DMS 273 treated with DMSO at 0.1 percent for 48 hours (cell line): Measurements from ENCODE around the gene SLC39A9.
A peak's percentile ranks its signal among the peaks of the same experiment; 100 is the strongest.

Experiments used
- DNase-seq: peaks from one replicate; lab custom pipeline; 2025; lab: John Stamatoyannopoulos, UW

Gene SLC39A9, protein sequence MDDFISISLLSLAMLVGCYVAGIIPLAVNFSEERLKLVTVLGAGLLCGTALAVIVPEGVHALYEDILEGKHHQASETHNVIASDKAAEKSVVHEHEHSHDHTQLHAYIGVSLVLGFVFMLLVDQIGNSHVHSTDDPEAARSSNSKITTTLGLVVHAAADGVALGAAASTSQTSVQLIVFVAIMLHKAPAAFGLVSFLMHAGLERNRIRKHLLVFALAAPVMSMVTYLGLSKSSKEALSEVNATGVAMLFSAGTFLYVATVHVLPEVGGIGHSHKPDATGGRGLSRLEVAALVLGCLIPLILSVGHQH

DNA sequence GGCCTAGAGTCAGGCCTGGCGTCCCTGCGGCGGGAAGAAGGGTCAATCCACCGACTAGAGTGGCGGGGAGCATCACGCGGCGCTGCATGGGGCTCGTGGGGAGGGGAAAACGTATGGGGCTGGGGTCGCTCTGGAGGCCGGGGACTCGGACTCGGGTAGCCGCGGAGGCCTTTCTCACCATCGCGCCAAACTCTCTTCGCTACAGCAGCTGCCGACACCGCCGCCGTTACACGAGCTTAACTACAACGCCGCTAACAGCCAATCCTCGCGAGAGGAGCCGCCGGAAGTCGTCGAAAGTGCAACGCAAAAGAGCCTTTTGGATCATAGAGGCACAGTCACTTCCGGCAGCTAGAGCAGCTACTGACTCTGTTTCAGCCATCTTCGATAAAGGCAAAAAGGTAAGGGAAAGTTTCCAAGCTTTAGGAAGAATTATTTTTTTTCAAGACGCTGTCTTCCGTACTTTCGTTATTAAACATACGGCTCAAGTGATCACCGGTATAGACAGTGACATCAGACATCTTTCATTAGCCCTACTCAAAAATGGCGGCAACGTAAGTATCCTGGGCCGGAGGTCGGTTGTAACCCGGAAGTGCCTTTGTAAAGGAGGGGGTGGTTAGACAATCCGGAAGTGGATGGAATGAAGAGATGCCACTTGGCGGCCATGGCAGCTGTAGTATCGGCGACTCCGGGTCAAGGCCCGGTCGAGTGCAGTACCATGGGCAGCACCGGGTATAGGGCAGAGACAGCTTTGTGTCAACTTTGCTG is at the start of gene SLC39A9, which contains the start of gene ERH:
SLC39A9 (plus strand) TSS at position 640 of the 765 bp plus-strand sequence. CDS start 678 bp downstream, outside the sequence.
ERH (minus strand) TSS at position 247 of the 765 bp plus-strand sequence; CDS start at position 181, 66 bp downstream.
- DNase-seq, result peak; percentile 99

- no peak for DNase-seq
Measured at GRCh38 chr14:69349091-69349777, 49.3 kb upstream of the SLC39A9 start.

GRCh38 chr14:69350892-69351291 is 47.6 kb upstream of the SLC39A9 start:
- DNase-seq, result no peak

GRCh38 chr14:69351385-69351784 is 47.1 kb upstream of the SLC39A9 start:
- no peak for DNase-seq

DNA sequence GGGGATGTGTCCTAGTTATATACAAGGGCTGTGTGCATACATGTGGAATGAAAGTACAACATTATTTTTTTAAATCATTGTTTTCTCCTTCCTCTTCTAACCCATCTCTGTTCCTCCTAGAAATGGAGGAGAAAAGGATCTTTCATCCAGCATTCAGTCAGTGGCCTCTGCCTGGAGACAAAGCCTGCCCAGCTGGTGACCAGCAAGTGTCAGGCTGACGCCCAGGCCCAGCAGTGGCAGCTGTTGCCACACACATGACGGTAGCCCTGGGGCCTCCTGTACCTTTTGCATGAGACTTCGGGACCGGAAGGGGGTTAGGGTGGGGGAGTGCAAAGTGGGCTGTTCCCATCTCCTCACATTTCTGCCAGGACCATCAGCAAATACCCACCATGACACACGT is 46.6 kb upstream of the SLC39A9 start:
- no peak for DNase-seq

DNA sequence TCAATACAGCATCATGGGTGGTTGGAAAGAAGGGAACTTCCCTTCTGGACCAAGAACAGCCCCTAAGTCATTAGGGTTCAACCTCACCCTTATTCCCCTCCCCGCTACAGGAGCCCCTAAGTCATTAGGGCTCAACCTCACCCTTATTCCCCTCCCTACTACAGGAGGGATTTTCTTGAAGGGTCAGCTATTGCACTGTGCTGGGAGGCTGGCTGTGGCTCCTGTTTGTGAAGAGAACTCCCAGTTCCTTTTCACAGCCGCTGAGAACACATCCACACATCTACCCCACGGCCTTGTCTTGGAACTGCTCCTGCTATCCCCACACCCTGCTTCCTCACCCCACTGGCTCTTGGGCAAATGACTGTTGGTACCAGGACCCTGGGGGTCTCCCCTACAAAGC is 45.3 kb upstream of the SLC39A9 start:
- DNase-seq, result no peak

DNA sequence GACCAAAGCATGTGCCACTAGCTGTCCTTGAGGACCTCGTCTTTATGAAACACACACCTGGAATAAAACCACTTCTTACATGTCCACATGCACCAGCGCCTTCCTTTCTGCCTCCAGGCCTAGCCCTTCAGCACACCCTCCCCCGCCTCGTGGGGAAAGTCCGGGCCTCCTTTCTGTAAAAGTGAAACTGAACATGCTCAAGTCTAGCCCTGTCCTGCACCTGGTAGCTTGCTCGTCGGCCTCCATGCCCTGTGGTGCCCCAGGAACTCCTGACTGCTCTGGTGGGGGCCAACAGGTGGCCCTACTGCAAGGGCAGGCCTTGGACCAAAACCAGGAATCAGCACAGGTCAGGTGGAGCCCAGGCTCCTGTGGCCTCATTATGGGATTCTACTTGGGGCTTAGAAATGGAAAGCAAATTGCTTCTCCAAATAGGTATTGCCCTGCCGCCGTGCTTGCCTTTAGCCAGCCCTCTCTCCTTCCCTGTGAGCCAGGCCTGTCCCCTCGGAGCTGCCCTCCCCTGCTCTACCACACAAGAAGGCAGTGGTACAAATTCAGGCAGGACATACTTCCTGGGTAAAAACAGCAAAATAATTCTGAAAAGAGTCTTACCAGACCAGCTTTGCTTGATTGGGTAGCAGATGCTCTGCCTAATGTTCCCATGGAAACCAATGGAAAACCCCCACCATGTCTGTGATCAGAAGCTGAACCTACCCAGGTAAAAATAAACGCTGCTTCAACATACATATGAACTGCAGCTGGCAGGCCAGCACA is 43.9 kb upstream of the SLC39A9 start:
- DNase-seq, result no peak

DNA sequence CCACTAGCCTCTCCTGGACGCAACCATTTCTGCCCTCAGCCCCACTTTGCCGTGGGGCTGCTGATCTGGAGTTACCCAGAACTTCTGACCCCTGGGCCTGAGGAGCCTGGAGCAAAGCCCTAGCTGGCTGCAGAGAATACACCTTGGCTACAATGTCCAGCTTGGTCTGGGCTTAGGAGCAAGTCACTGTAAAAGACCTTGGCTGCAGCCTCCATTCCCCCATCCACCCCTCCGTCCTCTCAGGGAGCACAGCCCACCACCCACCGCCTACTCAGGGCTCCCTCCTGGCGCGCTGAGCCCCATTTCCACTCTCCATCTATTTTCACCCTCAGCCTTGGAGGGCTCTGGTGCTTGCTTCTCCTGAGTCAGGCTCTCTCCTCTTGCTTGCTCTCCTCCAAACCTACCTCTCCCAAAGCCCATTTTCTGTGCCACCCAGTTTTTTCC is 43.3 kb upstream of the SLC39A9 start:
- no peak for DNase-seq

DNA sequence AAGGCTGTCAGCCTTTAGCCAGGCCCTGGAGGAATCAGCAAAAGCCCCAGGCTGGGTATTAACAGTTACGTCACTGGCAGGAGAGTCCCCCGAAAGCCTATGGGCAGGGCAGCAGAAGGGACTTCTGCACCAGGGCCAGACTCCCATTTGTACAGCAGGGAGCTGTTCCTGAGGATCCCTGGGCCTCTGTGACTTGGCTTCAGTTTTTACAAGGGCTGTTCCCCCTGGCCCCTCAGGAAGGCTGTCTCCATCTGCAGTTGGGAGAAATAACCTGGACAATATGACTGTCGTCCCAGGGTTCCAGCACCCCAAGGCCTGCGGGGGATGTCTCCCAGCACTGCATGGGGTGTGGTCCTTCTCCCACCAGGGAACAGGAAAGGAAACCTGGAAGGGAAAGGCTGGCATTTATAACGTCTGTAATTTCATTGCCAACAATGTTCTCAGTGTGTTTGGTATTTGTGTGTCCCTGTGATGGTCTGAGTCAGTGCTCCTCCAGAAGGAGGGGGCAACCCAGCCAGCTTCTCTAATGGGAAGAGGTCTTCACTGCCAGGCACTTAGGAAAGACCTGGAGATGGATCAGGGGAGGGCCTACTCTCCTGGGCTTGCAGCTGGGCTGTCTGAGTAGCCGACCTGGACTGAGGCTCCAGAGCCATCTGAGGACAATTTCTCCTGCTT is 42.7 kb upstream of the SLC39A9 start:
- no peak for DNase-seq

- DNase-seq, result no peak
Measured at GRCh38 chr14:69356903-69357543, 41.5 kb upstream of the SLC39A9 start.

- DNase-seq, result no peak
Measured at GRCh38 chr14:69357544-69358200, 40.8 kb upstream of the SLC39A9 start.

DNA sequence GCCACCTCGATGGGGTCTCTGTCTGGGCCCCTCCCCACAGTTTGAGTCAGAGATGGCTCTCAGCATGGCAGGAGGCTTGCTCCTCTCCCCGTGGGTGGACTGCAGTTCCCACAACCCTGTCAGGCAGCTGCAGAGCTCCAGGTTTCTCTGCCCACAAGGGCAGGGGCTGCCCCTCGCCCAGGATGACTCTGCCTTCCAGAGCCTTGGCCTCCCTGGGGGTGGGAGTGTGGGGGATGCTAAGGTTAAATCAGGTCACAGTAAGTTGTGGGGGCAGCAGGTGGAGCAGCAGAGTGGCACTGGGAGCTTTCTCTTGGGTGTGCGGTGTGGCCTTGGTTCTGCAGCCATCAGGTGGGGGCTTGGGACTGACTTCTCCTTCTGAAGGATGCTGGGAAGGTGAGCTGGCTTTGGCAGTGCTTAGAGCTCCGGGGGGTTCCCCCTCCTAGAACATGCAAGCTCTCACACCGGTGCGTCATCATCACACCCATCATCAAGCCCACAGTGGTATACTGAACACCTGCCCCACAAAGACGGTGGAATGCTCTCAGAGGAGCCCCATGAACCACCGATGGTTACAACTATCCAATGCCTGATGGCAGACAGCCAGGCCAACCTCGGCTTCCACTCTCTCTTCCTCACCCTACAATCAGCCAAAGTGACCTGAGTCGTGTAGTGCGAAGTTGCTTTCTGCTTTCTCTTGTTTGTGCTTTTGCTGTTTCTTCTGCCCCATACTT is 40.1 kb upstream of the SLC39A9 start:
- DNase-seq, result no peak

GRCh38 chr14:69358966-69359365 is 39.5 kb upstream of the SLC39A9 start:
- DNase-seq, result no peak

DNA sequence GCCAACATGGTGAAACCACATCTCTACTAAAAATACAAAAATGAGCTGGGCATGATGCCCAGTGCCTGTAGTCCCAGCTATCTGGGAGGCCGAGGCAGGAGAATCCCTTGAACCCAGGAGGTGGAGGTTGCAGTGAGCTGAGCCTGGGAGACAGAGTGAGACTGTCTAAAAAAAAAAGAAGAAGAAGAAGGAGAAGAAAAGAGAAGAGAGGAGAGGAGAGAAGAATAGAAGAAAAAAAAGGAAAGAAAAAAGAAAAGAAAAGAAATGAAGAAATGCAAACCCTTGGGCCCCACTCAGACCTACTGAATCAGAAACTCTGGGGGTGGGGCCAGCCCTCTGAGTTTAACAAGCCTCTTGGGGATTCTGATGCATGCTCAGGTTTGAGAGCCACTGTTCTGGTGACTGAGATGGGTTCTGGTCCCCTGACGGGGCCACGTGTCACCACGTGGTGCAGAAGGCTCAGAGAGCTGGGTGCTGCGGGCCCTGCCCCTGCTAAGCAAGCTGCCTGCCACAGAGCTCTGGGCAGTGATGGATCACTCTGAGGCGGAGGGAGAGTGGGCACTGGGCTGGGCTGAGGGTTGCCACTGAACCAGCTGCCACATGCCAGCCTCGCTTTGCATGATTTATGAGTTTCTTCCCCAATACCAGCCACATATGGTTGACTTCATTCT is 37.9 kb upstream of the SLC39A9 start:
- DNase-seq, result no peak

GRCh38 chr14:69363055-69363454 is 35.4 kb upstream of the SLC39A9 start:
- DNase-seq, result no peak

GRCh38 chr14:69363964-69364363 is 34.5 kb upstream of the SLC39A9 start:
- no peak for DNase-seq

GRCh38 chr14:69364378-69364777 is 34.1 kb upstream of the SLC39A9 start:
- no peak for DNase-seq

GRCh38 chr14:69366069-69366468 is 32.4 kb upstream of the SLC39A9 start:
- no peak for DNase-seq

DNA sequence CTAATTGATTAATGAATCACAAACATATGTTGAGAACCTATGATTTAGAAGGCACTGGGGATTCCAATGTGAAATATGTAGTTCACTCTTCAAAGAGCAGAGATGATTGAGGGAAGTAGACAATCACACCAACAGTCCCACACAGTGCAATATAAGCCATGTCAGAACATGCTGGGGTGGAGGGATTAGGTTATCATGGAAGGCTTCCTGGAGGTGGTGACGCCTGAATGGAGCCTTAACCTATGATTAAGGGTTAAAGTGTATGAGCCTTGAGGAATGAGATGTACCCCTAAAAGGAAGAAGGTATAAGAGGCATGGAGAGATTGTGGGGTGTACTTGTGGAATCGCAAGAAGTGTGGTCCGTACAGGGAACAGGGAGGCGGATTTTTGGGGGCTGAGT is 31.7 kb upstream of the SLC39A9 start:
- no peak for DNase-seq
